ENCODE data around the gene NTRK1.

DNA sequence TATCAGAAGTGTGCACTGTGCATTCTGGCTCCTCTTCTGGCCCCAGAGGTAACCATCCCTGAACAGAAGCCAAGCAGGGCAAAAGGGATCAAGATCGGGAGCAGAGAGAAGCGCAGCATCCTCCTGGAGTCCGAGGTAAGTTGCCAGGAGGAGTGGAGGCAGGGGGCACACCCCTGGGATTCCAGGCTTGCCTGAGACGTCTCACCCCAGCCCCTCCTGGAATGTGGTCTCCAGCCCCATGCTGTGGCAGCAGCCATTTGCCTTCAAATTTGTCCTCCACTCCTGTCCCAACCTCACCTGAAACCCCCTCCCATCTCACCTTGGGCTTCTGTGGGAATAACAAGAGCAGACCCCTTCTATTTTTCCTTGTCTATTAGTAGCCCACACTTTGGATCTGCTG, 69.8 kb downstream of the NTRK1 start:
- no peak for TF ChIP-seq POU2F2 (IDR thresholded peaks at IDR 0.05; ENCODE audit: low read depth, low read length)
- no peak for TF ChIP-seq TAF1 (IDR thresholded peaks at IDR 0.05; ENCODE audit: low read depth, low read length)

Measured in GM12891 (cell line).